HL-60/S4 treated with phorbol 12-myristate 13-acetate at 8.2 ng/mL for 4 days and 3 days (cell line): ENCODE results near the gene GNG13.
"Not testable (repeated sequence)": the region's sequence is repeated elsewhere in the genome, so short reads cannot be mapped to it uniquely, and the experiment has no call there.

Experiments
- in situ Hi-C: fragments of 300-500 bp; cut with MboI; formaldehyde crosslinking; loops from 2 replicates; pipeline ENCODE4 v1.15.0; 2022; ENCODE audit warnings: low sequenced_read_pairs

The GNG13 gene

DNA sequence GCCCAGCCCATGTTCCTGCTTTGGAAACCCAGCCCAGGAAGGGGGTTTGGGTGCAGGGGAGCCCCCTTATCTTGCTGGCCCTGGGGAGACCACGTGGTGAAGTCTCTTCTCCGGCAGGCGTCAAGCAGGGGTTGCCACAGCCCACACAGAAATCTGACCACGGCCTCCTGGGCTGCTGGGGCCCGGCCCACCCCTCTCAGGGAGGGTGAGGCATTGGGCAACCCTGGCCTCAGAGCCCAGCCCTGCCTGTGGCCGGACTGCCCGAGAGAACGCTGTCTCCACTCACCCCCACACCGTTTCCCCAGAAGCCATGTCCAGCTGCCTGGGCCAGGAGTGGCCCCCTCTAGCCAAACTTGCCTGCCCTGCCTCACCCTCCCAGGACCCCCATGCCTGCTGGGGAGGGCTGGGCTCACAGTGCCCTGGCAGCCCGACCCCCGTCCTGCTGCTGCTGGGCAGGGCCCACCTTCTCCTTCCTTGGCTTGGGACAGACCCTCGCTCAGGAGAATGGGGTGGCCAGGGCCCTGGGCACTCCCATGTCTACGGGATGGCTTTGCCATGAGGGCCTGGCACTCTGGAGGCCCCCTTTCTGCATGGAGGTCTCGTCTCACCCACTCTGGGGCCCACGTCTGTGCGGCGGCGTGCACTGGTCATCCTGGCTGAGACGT is 19.1 kb downstream of the GNG13 start:
- in situ Hi-C loops = loop anchor here (10.0 kb wide), 1 partner anchor 97 kb away; the partner anchor contains the start of genes JMJD8 and STUB1

DNA sequence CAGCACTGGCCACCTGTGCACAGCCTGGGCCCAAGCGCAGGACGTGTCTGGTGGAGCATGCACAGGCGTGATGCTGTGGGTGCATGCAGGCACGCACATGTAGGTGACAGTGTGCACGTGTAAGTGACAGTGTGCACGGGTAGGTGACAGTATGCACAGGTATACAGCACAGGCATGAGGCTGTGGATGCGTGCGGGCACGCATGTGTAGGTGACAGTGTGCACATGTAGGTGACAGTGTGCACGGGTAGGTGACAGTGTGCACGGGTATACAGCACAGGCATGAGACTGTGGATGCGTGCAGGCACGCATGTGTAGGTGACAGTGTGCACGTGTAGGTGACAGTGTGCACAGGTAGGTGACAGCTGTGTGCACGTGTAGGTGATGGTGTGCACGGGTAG is 20.2 kb downstream of the GNG13 start:
- in situ Hi-C loops = loop anchor here (10.0 kb wide), 1 partner anchor 95 kb away; the partner anchor contains the start of genes JMJD8 and STUB1

- in situ Hi-C loops = no loop called here
Observed at GRCh38 chr16:779561-779960, 21.0 kb downstream of the GNG13 start.

GRCh38 chr16:778909-779527 is 21.5 kb downstream of the GNG13 start:
- in situ Hi-C loops = no loop called here

- in situ Hi-C loops = no loop called here
Observed at GRCh38 chr16:778447-778846, 22.1 kb downstream of the GNG13 start.

GRCh38 chr16:777826-778225 is 22.7 kb downstream of the GNG13 start:
- in situ Hi-C loops = no loop called here

DNA sequence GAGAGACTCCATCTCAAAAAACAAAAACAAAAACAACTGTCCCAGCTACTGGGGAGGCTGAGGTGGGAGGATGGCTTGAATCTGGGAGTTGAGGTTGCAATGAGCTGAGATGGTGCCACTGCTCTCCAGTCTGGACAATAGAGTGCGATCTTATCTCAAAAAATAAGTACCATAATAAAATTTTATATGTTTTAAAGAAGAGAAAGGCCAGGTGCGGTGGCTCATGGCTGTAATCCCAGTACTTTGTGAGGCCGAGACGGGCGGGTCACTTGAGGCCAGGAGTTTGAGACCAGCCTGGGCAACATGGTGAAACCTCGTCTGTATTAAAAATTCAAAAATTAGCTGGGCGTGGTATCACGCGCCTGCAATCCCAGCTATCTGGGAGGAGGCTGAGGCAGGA is 23.7 kb downstream of the GNG13 start:
- in situ Hi-C loops = no loop called here

DNA sequence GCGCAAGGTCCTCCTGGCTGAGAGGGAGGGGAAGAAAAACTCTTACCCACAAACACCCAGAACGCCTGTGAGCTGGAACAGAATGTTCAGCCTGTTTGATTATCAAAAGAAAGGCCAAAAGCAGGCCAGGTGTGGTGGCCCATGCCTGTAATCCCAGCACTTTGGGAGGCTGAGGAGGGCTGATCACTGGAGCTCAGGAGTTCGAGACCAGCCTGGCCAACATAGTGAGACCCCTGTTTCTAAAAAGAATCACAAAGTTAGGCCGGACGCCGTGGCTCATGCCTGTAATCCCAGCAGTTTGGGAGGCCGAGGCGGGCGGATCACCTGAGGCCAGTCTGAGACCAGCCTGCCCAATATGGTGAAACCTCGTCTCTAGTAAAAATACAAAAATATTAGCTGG is 24.2 kb downstream of the GNG13 start:
- in situ Hi-C loops = not testable (repeated sequence)

- in situ Hi-C loops = no loop called here
Observed at GRCh38 chr16:775236-775796, 25.2 kb downstream of the GNG13 start.

GRCh38 chr16:774086-775001 is 26.2 kb downstream of the GNG13 start:
- in situ Hi-C loops = no loop called here

GRCh38 chr16:772959-773358 is 27.6 kb downstream of the GNG13 start:
- in situ Hi-C loops = no loop called here

DNA sequence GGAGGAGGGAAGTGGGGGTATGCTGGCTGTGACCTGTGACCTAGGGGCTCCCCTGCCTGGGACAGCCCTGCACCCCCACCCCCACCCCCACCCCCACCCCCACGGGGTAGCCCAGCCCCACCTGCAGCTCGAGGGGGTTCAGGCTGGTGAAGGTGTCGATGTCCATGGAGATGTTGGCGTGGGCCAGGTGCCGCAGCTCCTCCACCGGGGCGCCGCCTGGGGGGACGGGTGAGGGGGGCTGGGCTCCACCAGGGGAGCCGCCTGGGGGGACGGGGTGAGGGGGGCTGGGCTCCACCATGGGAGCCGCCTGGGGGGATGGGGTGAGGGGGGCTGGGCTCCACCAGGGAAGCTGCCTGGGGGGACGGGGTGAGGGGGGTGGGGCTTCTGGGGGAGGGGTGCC is 30.1 kb downstream of the GNG13 start:
- in situ Hi-C loops = no loop called here

DNA sequence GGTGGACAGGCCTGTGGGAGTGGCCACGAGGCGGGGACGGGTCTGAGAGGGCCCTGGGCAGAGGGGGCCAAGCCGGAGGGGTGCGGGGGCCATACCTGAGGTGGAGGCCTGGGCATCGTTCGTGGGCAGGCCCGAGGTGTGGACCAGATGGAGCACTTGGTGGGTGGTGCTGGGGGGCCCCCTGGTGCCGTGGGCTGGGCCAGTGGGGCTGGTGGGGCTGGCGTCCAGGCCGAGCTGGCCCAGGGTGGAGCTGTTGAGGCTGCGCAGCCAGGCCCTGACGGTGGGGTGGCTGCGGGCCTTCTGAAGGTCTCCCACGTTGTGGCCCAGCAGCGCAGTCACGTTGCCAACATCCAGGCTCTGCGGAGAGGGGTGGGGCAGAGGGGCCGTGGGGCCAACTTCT is 30.6 kb downstream of the GNG13 start:
- in situ Hi-C loops = no loop called here

GRCh38 chr16:769184-769784 is 31.2 kb downstream of the GNG13 start:
- in situ Hi-C loops = no loop called here

GRCh38 chr16:768428-768827 is 32.1 kb downstream of the GNG13 start:
- in situ Hi-C loops = no loop called here

DNA sequence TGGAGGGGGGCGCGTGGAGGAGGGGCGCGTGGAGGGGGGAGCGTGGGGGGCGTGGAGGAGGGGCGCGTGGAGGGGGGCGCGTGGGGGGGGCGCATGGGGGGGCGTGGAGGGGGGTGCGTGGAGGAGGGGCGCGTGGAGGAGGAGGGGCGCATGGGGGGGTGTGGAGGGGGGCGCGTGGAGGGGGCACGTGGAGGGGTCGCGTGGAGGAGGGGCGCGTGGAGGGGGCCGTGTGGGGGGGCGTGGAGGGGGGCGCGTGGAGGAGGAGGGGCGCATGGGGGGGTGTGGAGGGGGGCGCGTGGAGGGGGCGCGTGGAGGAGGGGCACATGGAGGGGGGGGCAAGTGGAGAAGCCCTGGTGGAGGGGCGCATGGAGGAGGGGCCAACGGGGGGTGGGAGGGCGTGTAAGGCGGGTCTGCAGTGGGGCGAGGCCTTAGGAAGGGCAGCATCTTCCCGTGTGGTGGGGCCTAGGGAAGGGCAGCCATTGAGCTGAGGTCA is 32.7 kb downstream of the GNG13 start:
- in situ Hi-C loops = no loop called here

- in situ Hi-C loops = no loop called here
Observed at GRCh38 chr16:766820-767640, 33.5 kb downstream of the GNG13 start.

DNA sequence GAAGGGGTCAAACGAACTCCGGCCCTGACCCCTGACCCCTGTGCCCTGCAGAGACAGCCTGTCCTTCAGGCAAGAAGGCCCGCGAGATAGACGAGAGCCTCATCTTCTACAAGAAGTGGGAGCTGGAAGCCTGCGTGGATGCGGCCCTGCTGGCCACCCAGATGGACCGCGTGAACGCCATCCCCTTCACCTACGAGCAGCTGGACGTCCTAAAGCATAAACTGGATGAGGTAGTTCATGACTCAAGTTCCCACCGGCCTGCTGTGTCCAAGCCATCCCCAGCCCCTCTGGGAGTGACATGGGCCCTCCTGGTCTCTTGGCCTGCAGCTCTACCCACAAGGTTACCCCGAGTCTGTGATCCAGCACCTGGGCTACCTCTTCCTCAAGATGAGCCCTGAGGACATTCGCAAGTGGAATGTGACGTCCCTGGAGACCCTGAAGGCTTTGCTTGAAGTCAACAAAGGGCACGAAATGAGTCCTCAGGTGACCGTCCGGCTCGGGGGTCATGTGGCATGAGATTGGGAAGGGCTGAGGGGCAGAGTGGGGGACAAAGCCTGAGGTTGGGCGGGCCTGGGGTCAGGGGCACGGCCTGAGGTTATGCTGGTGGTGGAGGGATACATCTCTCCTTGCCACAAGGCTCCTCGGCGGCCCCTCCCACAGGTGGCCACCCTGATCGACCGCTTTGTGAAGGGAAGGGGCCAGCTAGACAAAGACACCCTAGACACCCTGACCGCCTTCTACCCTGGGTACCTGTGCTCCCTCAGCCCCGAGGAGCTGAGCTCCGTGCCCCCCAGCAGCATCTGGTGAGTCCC is 34.3 kb downstream of the GNG13 start:
- in situ Hi-C loops = no loop called here

DNA sequence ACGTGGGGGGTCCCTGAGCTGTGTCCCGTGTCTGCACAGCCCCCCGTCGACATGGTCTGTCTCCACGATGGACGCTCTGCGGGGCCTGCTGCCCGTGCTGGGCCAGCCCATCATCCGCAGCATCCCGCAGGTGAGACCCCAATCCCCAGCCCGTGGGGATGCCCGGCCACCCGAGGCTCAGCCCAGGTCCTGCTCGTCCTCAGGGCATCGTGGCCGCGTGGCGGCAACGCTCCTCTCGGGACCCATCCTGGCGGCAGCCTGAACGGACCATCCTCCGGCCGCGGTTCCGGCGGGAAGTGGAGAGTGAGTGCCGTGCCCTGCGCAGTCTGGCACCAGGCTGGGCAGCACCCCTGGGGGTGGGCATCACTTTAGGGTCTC is 35.1 kb downstream of the GNG13 start:
- in situ Hi-C loops = no loop called here
